ENCODE data around the gene CASKIN1. TPM values are rescaled to one million over a fixed set of nuclear protein-coding genes. Genes with fewer than 3 reads are reported as not detected.
"Not testable (repeated sequence)": the region's sequence is repeated elsewhere in the genome, so short reads cannot be mapped to it uniquely, and the experiment has no call there.

The CASKIN1 gene
- polyA plus RNA-seq, 12 donors, result 1.3 to 4.1 (median 2.1) TPM; not detected in 2

GRCh38 chr16:2209258-2210008 is 13.0 kb upstream of the CASKIN1 start:
- no peak for DNase-seq

GRCh38 chr16:2208772-2209171 is 12.4 kb upstream of the CASKIN1 start:
- DNase-seq, result no peak

GRCh38 chr16:2208308-2208707 is 11.9 kb upstream of the CASKIN1 start:
- no peak for DNase-seq

- DNase-seq, result no peak
Observed at GRCh38 chr16:2207872-2208271, 11.5 kb upstream of the CASKIN1 start.

- no peak for DNase-seq
Observed at GRCh38 chr16:2206780-2207433, 10.5 kb upstream of the CASKIN1 start.

- no peak for DNase-seq
Observed at GRCh38 chr16:2206420-2206779, 10.0 kb upstream of the CASKIN1 start.

- DNase-seq, result no peak
Observed at GRCh38 chr16:2205967-2206313, 9.5 kb upstream of the CASKIN1 start.

- DNase-seq, result peak; percentile 94
Observed at GRCh38 chr16:2205104-2205966, 8.9 kb upstream of the CASKIN1 start, which contains the start of gene MLST8. Gene MLST8 (plus strand): TSS chr16:2205454. CDS start chr16:2206086, 632 bp downstream.

GRCh38 chr16:2204416-2205103 is 8.2 kb upstream of the CASKIN1 start:
- no peak for DNase-seq

- not testable (repeated sequence) for DNase-seq
Observed at GRCh38 chr16:2203119-2203688, 6.8 kb upstream of the CASKIN1 start.

- no peak for DNase-seq
Observed at GRCh38 chr16:2200313-2200712, 3.9 kb upstream of the CASKIN1 start.

- no peak for DNase-seq
Observed at GRCh38 chr16:2199621-2200139, 3.3 kb upstream of the CASKIN1 start.

- no peak for DNase-seq
Observed at GRCh38 chr16:2199095-2199494, 2.7 kb upstream of the CASKIN1 start.

- DNase-seq, result no peak
Observed at GRCh38 chr16:2198283-2198682, 1.9 kb upstream of the CASKIN1 start.

- DNase-seq, result no peak
Observed at GRCh38 chr16:2197765-2198164, 1.4 kb upstream of the CASKIN1 start.

- DNase-seq, result no peak
Observed at GRCh38 chr16:2196981-2197511, 641 bp upstream of the CASKIN1 start.

- no peak for DNase-seq
Observed at GRCh38 chr16:2195322-2196161, 863 bp downstream of the CASKIN1 start.

GRCh38 chr16:2194852-2195321 is 1.5 kb downstream of the CASKIN1 start:
- DNase-seq, result peak; percentile 25

GRCh38 chr16:2194166-2194834 is 2.1 kb downstream of the CASKIN1 start:
- DNase-seq, result peak; percentile 36

GRCh38 chr16:2191446-2191706 is 5.0 kb downstream of the CASKIN1 start:
- DNase-seq, result no peak

Data from muscle of arm (tissue), 12 donors.